GM18517 (cell line): ENCODE measurements around the gene ESM1.
"Not testable (repeated sequence)": the region's sequence is repeated elsewhere in the genome, so short reads cannot be mapped to it uniquely, and the experiment has no call there.

ENCODE experiments used
- ATAC-seq: cut with Tn5 transposase; IDR thresholded peaks from one replicate; pipeline ENCODE4 v1.9.1; 2021; ENCODE audit warnings: mild to moderate bottlenecking, moderate library complexity; ENCODE audit not compliant: unreplicated experiment

The ESM1 gene, protein sequence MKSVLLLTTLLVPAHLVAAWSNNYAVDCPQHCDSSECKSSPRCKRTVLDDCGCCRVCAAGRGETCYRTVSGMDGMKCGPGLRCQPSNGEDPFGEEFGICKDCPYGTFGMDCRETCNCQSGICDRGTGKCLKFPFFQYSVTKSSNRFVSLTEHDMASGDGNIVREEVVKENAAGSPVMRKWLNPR

DNA sequence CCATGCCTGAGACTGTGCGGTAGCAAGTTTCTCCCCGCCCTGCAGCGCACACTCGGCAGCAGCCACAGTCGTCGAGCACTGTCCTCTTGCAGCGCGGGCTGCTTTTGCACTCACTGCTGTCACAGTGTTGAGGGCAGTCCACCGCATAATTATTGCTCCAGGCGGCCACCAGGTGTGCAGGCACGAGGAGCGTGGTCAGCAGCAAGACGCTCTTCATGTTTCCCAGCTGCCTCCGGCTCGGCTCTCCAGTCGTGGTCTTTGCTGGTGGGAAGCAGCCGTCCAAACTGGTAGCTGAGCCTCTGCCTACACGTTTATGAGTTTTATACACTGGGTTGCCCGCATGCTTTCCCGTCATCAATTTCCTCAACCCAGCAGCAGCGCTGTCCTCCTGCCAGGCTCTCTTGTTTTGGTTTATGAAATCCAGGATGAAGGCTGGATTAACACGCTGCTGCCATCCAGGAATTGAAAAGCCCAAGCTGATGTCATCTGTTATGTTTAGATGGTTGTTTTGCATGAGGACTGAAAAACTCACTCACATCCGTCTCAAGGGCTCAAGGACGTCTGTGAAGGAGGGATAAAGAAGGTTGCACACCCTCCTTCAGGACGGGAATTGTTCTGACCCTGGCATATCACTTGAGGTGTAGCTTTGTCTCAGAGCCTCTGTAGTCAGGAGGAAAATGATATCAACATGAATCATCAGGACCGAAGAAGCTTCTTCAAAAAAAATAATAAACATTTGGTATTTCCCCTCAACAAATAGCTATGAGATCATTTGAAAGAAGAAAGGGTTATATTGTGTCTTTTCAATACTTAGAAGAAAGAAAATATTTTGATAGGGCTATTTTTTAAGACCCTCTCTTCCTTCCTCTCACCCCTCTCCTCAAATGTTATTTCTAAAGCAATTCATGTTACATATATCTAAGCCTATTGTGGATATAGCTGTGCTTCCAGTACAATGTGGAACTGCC lies at the start of gene ESM1:
TSS of gene ESM1 (minus strand) at position 293 of the 968 bp plus-strand sequence. CDS start at position 217, 76 bp downstream.
- no peak for ATAC-seq

DNA sequence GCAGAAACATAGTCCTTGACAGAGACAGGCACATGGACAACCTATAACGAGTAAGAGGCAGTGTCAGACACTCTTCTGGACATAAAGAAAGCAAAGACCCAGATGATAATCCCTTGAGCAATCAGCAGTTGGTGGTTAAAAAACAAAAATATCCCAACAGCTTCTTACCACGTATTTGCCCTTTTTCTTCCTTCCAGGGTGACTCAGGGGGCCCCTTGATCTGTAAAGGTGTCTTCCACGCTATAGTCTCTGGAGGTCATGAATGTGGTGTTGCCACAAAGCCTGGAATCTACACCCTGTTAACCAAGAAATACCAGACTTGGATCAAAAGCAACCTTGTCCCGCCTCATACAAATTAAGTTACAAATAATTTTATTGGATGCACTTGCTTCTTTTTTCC lies 48.2 kb upstream of the ESM1 start:
- no peak for ATAC-seq

DNA sequence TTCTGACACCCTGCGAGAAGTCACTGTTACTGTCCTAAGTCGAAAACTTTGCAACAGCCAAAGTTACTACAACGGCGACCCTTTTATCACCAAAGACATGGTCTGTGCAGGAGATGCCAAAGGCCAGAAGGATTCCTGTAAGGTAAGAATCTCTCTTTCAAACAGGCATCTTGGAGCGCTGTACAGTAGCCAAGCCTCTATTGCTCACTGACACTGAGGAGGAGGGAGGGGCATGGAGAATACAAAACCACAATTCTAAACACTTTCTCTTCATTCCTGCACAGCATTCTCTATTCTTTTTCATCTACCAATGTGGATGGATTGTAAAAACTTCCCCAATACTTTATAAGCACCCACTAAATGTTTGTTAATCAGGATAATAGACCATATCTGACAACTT lies 46.1 kb upstream of the ESM1 start:
- no peak for ATAC-seq

DNA sequence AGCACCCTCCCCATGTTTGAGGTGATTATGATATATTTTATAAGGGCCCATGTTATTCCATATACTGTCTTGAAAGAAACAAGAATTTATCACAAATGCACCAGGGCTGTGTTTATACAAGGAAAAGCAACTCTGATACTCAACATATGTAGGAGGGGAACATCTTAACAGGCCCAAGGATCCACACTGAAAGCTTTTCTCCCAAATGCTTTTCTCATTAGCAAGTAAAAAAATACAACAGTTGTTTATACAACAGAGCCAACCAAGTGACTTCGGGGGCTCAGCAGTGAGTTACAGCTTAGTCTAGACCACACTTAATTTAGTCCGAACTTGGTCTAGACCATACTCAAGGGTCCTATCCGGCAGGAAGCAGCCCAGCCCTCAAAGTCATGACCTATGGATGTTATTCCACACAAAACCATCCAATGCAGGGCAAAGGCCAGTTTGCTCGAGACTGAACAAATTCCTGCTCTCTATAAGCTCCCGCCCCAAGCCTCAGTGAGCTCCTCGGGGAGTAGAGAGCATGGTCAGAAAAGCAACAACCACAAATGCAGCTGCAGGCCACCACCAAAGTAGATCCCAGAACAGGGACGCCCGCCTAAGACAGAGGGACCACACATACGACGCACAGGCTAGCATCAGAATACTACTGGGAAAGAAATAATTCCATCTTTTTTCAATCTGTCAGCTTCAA lies 45.4 kb upstream of the ESM1 start:
- ATAC-seq = no peak

DNA sequence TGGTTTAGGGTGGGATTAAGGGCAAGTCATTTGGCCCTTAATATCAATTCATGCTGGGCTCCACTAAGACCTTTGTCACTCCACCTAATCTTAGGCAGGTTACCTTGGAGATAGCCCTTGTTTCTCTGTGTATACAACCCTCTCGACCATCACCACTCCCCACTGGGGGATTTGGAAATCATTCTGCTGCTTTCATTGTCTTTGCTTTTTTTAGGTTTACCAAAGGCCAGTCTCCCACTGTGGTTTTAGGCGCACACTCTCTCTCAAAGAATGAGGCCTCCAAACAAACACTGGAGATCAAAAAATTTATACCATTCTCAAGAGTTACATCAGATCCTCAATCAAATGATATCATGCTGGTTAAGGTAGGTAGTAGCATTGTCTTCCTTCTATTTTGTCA lies 44.8 kb upstream of the ESM1 start:
- ATAC-seq = no peak

DNA sequence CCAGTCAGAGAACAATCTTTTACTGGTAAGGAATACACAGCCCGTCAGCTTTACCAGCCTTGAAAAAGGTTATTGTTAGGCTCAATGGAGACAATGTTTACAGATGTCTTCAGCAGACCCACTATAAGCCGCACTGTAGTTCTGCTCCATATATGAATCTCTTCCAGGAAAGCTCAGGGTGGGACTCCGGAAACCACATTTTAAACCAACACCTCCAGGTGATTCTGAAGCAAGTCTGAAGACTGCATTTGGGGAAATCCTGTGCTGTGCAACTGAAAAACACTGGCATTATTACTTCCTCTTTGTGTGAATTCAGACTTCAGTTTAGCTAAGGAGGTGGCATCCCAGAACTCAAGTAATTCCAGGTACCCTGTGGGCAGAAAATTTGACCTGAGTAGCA lies 42.2 kb upstream of the ESM1 start:
- ATAC-seq = no peak

DNA sequence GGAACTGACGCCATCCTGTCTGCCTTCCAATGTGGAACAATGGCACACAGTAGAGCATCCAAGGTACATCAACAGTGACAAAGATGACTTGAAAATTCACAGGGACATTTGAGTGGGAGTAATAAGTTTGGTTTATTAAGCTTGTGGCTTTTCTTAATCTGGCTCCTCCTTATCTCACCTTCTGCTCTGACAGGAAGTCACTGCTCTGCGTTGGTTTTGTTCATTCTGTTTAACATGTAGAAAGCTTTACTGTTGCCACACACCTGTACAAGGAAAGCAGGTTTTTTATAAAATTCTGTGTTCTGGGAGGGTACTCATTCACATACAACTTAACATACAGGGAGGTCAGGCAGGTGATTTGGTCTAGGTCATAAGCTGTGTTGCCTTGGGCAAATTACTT lies 37.1 kb upstream of the ESM1 start:
- no peak for ATAC-seq

DNA sequence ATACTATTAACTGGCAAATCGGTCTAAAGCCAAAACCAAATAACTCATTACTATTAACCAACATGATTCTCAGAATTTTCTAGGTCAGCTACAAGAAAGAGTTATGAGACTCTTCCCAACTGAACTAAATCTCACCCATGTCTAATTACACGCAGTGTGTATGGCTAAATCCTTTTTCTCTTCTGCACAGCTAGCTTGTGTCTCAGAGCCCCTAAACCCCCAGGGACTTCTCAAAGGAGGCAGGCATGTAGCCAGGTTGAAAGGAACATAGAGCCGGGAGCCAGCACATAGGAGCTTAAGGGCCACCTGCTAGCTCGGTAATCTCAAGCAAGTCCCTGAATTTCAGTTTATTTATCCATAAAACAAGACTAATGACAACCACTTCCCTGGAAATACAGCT lies 36.4 kb upstream of the ESM1 start:
- ATAC-seq = no peak

DNA sequence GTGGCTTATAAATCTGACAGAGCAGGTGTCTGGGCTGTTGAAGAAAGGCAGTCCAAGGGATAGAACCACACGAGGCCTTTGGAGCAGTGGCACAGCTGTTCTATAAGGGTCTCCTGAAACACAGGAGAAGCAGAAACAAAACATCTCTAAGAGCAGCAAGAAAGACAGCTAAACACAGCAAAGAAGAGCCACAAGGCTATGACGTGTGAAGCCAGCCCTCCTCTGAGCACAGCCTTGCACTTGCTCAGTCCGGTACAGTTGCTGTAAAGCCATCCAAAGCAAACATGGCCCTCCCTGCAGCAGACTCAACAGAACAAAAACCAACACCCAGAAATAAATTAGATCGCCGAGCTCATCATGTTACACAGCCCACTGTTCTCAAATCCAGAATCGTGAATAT lies 36.0 kb upstream of the ESM1 start:
- no peak for ATAC-seq

DNA sequence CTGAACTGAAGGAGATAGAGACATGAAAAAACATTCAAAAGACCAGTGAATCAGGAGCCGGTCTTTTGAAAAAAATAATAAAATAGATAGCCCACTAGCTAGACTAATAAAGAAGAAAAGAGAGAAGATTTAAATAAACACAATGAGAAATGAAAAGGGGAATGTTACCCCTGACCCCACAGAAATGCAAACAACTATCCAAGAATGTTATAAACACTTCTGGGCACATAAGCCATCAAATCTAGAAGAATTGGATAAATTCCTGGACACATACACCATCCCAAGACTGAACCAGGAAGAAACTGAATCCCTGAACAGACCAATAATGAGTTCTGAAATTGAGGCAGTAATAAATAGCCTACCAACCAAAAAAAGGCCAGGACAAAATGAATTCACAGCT lies 24.8 kb upstream of the ESM1 start:
- not testable (repeated sequence) for ATAC-seq

DNA sequence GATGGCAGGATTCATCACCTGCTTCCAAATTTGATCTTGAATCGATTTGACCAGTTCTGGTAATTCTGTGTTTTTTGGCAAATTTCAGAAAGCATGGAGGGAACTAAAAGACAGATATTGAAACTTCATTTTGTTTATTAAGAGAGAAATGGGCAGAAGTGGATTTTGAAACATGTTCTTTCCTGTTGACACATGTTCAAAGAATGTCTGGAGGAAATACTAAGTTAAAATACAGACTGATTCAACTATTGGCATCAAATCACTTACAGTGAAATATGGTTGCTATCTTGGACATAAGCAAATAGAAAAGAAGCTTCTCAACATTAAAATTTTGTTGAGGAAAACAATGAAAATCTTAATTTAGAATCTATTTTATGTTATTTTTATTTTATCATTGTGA lies 19.3 kb upstream of the ESM1 start:
- no peak for ATAC-seq

DNA sequence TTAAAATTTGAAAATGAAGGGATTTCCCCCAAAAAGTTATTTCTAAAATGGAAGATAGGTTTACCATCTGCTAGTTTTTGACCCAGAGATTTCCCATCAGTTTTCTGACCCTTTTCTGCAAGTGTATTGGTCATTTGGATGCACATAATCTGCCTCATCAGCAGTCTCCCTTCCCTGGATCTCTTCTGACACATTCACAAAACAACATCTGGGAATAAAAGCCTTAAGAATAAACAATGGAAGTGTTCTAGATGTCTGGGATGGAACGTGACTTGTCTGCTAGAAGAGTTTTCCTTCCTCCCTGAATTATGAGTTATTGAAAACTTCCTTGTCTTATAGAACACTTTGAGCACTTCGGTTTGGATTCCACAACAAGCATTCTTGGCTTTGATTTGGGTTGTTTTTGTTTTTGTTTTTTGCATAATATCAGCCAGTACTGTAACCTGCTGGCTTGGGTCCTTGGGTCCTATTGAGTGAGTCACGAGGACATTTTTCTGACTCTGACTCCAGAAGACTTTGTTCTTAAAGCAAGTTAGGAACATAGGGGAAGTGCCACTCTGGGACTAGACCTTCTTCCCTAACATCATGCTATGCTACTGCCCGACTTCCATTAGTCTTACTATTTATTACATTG lies 18.2 kb upstream of the ESM1 start:
- no peak for ATAC-seq

DNA sequence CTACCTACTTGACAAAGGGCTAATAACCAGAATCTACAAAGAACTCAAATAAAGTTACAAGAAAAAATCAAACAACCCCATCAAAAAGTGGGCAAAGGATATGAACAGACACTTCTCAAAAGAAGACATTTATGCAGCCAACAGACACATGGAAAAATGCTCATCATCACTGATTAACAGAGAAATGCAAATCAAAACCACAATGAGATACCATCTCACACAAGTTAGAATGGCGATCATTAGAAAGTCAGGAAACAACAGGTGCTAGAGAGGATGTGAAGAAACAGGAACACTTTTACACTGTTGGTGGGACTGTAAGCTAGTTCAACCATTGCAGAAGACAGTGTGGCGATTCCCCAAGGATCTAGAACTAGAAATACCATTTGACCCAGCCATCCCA lies 16.8 kb upstream of the ESM1 start:
- ATAC-seq = not testable (repeated sequence)

DNA sequence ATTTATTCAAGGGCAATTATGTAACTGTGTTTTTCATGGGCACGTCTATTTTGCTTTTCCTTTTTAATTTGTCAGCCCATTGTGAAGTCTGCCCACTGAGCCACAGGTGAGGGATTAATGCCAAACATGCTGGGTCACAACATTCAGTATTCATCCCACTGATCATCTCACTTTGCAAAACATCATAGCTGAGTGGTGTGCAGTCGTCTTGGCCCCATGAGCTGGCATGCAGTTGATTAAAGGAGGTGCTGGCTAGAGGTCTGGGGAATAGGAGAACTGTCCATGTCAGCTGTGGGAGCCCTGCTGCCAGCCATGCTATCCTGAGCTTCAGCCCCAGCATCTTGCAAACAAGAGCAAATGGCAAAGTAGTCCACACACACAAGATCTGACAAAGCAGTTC lies 11.7 kb upstream of the ESM1 start:
- ATAC-seq = no peak

DNA sequence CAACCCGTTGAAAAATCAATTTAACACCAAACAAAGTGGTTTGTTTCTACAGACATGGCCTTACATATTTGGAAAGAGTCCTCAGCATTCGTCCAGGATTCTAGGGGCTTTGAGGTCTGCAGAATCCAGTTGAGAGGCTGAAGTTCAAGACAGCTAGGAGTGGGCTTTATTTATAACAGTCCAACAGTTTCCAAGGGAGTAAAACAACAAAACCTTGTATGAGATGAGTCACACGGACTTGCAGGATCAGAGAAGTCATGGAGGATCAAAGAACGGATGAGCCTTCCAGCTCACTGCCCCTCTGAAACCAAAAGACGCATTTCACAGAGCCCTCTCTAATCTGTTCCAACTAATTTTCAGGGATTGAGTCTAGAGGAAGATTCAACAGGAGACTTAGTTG lies 11.1 kb upstream of the ESM1 start:
- no peak for ATAC-seq

DNA sequence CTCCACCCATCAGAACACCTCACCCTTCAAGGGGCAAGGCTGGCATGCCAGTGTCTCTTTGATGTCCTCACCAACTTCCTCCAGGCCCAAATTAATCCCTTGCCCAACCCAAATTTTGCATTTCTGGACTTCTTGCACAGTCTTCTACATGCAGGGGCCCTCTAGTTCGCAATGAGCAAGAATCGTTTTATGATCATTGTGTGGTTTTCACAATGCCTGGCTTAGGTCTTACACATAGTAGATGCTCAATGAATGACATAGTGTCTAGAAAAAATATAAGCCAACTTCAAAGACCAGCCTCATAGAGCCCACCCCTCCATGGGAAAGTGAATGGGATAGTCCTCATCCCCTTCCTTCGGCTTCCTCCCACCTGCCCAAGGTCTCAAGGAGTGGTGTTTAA lies 9.8 kb upstream of the ESM1 start:
- no peak for ATAC-seq

DNA sequence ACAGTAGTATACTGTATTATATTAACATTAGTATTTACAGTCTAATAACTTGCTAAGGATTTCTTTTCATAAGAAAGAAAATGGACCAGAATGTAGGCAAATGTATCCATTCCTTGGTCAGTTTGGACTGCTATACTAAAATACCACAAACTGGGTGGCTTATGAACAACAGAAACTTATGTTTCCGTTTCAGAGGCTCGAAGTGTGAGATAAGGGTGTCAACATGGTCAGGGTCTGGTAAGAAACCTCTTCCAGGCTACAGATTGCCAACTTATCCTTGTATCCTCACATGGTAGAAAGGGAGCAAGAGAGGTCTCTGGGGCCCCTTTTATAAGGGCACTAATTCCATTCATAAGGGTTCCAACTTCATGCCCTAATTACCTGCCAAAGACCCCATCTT lies 9.2 kb upstream of the ESM1 start:
- no peak for ATAC-seq

DNA sequence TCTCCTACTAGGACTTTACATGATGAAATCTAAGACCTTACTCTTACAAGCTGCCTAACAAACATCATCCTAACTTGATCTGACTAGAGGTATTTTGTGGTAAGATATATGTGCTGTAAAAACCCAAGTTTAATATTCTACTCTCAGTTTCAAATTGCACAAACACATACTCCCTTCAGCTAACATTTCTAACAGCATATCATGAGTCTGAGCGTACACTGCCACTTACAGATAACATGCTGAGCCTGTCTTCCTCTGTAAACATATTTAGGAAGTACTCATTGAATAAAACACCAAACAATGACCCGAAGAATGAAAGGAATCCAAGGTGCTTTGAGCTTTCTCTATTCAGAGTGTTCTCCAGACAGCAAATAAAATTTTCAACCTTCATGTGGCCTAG lies 7.9 kb upstream of the ESM1 start:
- no peak for ATAC-seq

DNA sequence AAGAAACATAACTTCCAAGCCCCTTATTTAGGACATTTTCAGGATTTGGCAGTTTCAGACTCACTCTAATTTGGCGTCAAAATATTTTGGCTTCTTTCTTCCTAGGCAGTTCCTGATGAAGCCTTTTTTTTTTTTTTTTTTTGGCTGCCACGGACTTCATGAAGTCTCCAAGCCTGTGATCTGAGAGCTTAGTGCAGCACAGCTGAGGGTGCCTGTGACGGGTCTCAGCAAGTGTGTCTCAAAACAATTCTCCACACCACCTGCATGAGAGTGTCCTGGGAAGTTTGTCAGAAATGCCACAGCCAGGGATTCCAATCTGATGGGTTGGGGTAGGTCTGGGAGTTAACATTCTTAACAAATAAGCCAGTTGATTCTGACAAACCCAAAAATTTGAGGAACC lies 6.0 kb upstream of the ESM1 start:
- no peak for ATAC-seq

DNA sequence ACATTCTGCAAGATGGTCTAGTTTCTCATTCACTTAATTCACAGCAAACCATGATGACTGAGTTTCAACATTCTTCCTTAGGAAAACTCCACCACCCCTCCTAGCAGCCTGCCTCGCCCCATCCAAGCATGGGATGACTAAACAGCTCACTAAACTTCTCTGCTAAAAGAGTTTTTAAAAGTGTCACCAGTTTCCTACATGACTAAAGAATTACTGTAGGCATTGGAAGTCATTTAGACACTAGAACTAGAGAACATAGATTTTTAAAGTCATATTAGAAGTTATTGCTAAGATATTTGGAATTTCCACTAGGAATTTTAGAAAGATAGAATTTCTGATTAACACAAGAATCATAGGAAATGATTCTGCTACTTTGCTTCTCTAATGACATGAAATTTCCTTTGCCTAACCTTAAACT lies 5.5 kb upstream of the ESM1 start:
- ATAC-seq = no peak

DNA sequence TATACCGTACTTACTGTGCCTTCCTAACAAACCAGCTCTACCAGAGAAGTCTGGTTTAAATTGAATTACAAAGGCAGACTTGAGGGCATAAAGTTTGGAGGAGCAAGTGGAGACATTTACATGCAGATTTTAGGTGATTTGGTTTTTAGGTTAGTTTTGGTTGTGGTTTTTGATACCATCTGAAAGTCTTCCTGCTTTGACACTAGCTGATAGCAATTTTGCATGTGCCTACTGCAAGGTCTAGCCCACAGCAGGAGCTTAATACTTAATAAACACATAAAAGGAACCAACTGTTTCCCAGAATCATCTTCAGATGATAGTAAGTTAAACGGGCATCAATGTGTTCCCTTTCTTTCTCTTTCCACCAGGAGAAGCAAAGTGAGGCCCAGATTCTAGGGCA lies 3.4 kb upstream of the ESM1 start:
- ATAC-seq = no peak
